GM18511 (cell line): ENCODE data around the gene IYD.

Experiments used
- ATAC-seq: cut with Tn5 transposase; IDR thresholded peaks from one replicate; pipeline ENCODE4 v1.9.1; 2021; ENCODE audit warnings: mild to moderate bottlenecking, moderate library complexity; ENCODE audit not compliant: unreplicated experiment

IYD gene

GRCh38 chr6:150394053-150394898 lies 25.5 kb downstream of the IYD start:
- no peak for ATAC-seq

- ATAC-seq: no peak
Observed at GRCh38 chr6:150394899-150395295, 26.1 kb downstream of the IYD start.

- ATAC-seq: no peak
Observed at GRCh38 chr6:150395388-150396009, 26.7 kb downstream of the IYD start.

- no peak for ATAC-seq
Observed at GRCh38 chr6:150403458-150404246, 34.8 kb downstream of the IYD start.

- no peak for ATAC-seq
Observed at GRCh38 chr6:150406948-150407347, 38.1 kb downstream of the IYD start.

- ATAC-seq: no peak
Observed at GRCh38 chr6:150408842-150409241, 40.0 kb downstream of the IYD start.

GRCh38 chr6:150409576-150410066 lies 40.8 kb downstream of the IYD start:
- ATAC-seq: no peak

- no peak for ATAC-seq
Observed at GRCh38 chr6:150410399-150410798, 41.6 kb downstream of the IYD start.

- no peak for ATAC-seq
Observed at GRCh38 chr6:150410906-150411305, 42.1 kb downstream of the IYD start.

GRCh38 chr6:150412221-150412620 lies 43.4 kb downstream of the IYD start:
- ATAC-seq: no peak

- ATAC-seq: no peak
Observed at GRCh38 chr6:150413198-150413597, 44.4 kb downstream of the IYD start.

GRCh38 chr6:150413781-150414281 lies 45.0 kb downstream of the IYD start:
- ATAC-seq: no peak

GRCh38 chr6:150416128-150416527 lies 47.3 kb downstream of the IYD start:
- ATAC-seq: no peak

GRCh38 chr6:150417250-150417649 lies 48.4 kb downstream of the IYD start:
- ATAC-seq: no peak

- ATAC-seq: peak; percentile 89
Observed at GRCh38 chr6:150417899-150418826, 49.4 kb downstream of the IYD start.

- peak; percentile 64 for ATAC-seq
Observed at GRCh38 chr6:150418827-150419594, 50.2 kb downstream of the IYD start.

GRCh38 chr6:150420428-150420827 lies 51.6 kb downstream of the IYD start:
- ATAC-seq: no peak

GRCh38 chr6:150420926-150421325 lies 52.1 kb downstream of the IYD start:
- no peak for ATAC-seq

- no peak for ATAC-seq
Observed at GRCh38 chr6:150425508-150425907, 56.7 kb downstream of the IYD start.
